GM18507 (cell line): ENCODE results near the gene AGO3.
A peak's percentile ranks its signal among the peaks of the same experiment; 100 is the strongest.
"Not testable (repeated sequence)": the region's sequence is repeated elsewhere in the genome, so short reads cannot be mapped to it uniquely, and the experiment has no call there.

Experiments
- DNase-seq: peaks from one replicate; pipeline ENCODE4 v3.0.0; 2011; ENCODE audit warnings: low read depth; ENCODE audit not compliant: insufficient read length; ENCODE audit errors: extremely low spot score
- FAIRE-seq: peaks from 2 replicates; lab custom pipeline; 2011; peaks lifted over from hg19 to GRCh38; lab: Jason Lieb, UNC

The AGO3 gene

GRCh38 chr1:35915693-35916092, 15.2 kb upstream of the AGO3 start:
- FAIRE-seq (no peak), DNase-seq (no peak)

GRCh38 chr1:35923791-35924221, 7.1 kb upstream of the AGO3 start:
- FAIRE-seq: no peak
- DNase-seq: no peak

DNA sequence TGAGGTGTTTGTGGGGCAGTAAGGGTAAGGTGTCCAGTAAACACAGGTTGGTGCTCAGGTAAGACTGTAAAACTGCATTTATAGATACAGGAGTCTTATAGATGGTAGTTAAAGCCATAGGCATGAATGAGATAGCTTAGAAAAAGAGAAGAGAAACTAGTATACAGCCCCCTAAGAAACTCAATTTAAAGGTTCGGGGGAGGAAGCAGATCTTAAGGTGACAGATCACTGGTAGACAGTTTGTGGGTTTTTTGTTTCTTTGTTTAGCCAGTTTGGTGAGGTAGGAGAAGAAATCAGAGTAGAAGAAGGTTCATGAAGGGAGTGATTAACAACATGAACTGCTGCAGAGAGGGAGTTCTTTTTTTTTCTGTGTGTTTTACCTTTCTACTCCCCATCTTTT, 6.1 kb upstream of the AGO3 start:
- DNase-seq: no peak

DNA sequence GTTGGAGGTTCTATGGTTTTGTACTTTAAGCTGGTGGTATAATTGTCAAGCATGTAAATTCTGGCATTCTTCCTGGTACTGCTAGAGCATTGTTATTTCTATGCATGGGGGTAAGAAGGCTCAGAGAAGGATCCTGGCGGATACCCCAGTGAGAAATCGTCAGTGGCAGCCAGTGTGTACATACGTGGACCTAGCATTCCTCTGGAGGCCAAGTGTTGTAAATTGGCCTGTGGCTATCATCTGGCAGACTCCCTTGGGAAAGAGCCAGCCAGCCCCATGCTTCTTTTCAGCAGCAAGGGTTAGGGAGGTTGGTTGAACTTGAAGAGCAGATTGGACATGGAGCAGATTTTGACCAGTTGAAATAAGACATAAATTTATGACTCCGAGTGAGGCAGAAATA, 5.2 kb upstream of the AGO3 start:
- DNase-seq (no peak), FAIRE-seq (no peak)

More for the DNA sequence above, 6.1 kb upstream of the AGO3 start:
- no peak for FAIRE-seq

DNA sequence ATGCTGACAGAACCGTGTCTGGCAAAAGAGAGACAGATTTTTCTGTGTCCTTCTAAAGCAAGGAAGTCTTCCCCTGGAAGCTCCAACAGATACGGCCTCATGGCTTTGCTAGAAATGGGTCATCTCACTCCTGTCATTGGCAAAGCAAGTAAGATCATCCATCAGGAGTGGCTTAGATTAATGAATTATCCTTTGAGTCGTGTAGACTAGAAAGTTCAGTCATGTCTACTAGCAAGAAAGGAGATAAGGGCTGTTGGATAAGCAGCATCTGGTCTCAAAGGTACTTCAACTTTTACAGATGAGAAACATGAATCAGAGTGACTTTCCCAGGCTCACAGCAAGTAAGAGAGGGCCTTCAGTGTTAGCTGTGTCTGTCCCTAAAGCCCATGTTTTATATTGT, 3.4 kb upstream of the AGO3 start:
- DNase-seq: no peak
- no peak for FAIRE-seq

DNA sequence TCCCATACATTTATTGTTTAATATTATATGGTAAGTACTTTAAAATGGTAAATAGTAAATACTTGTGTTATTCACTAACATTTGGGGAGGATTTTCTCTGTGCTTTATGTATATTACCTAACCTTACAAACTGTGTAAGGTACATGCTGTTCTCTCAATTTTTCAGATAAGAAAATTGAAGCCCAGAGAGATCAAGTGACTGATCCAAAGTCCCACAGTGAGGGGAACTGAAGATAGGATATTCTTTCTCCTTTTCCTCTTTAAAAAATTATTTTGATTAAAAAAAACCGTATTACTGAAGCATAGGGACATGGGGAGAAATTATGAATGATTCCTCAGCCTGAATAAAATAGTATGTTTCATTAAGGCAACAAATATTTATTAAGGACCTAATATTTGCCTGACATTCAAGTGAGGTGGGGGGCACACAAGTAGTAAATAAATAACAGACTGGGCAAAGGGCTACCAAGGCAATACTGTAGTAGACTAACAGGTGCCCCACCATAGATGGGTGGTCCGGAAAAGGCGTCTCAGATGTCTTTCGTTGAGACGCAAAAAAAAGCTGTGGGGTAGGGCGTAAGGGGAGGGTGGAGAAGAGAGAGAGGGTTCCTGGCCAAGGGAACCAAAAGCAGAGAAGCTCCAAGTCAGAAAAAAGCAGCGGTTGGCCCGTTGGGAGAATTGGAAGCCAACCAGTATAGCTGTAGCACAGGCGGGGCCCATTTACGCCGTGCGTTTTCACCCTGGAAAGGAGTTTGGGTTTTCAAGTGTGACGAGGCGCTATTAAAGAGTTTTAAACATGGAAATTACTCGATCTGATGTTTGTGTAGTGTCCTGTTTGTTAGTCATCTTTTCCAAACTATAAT, 944 bp upstream of the AGO3 start:
- FAIRE-seq (peak; percentile 59), DNase-seq (no peak)

- DNase-seq (no peak), FAIRE-seq (peak; percentile 55)
These were observed 697 bp downstream of the AGO3 start for GRCh38 chr1:35931446-35932157.

DNA sequence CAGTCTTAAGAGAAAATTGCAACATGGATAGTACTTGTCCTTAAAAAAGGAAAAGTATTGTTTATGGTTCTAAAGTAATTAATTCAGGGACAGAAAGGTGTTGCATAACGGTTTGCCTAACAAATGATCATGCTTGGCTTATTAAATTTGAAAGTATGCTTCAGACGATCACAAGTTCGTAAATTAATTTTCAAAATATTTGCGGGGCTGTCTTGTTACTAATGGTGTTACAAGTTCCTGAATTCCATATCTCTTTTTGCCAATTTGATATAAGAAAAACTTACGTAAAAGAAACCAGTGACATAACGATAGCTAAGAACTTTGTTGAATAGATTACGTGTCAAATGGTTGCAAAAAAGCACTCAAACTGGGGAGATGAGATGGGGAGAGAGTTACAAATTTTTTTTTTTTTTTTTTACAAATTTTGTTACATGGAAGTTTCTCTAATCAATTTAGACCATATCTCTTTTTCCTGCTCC, 1.3 kb downstream of the AGO3 start:
- FAIRE-seq (peak; percentile 51), DNase-seq (no peak)

DNA sequence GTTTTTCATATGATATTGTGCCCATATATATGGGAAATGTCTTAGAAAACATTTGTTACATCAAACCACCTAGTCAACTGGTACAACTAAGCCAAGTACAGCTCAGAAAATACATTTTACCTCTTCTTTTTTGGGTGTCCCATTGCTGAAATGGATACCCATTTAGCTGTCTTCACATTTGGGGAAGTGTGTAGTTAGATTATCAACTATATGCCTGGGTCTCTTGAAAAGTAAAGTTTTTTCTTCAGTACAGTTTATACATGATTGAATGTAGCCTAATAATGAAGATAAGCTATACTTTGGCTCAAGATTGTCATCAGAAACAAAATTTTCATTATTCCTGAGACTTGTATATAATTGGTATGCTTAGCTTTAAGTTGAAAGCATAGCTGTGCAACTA, 2.0 kb downstream of the AGO3 start:
- DNase-seq: no peak
- no peak for FAIRE-seq

GRCh38 chr1:35935442-35936388, 4.8 kb downstream of the AGO3 start:
- FAIRE-seq (peak; percentile 56), DNase-seq (no peak)

GRCh38 chr1:35936838-35937237, 5.9 kb downstream of the AGO3 start:
- no peak for DNase-seq
- FAIRE-seq: no peak

GRCh38 chr1:35939484-35939883, 8.6 kb downstream of the AGO3 start:
- FAIRE-seq (no peak), DNase-seq (no peak)

DNA sequence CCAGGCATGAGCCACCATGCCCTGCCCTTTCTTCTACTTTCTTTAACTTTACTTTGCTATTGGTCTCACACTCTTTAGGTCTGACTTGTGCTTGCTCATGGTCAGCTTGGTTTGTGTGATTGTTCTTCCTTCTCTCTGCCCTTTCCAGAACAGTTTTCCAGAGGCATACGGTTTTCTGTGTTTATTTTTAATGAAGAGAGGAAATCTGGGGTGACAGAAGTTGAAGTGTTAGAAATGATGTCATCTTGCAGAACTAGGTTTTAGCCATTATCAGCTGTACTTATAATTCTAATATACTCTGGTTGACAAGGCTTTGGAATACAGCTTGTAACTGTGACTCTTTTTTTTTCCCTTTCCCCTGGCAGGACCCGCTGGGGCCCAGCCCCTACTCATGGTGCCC, 14.4 kb downstream of the AGO3 start:
- DNase-seq (no peak), FAIRE-seq (no peak)

DNA sequence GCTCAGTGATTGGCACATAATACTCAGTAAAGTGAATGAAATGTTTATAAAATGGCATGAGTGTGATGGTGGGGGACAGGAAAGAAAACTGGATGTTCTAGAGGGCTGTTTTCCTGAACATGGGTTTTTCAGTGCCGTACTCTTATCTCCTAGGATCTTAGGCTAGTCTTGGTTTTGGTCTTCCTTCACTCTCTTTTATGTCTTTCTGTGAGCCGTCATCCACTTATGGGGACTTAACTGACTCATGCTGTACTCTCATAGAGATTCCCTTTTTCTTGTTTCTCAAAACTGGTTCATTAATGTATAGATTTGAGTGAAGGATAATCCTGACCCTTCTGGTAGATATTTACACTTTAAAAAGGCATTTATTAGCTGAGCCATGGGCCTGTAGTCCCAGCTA, 16.6 kb downstream of the AGO3 start:
- DNase-seq (no peak), FAIRE-seq (no peak)

DNA sequence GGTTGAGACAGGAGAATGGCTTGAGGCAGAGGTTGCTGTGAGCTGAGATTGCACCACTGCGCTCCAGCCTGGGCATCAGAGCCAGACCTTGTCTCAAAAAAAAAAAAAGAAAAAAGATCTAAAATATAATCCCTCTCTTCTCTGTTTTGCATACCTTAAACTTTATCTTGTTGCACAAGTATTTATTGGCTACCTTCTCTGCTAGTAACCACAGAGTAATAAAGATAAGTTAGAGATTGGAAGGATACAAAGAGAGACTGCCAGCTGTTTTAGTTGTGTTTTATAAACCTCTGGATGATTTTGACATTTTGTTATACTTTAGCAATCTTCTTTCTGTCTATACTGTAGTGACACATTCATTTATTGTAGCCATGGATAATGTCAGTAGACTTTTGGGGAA, 27.7 kb downstream of the AGO3 start:
- FAIRE-seq: no peak
- DNase-seq: no peak

DNA sequence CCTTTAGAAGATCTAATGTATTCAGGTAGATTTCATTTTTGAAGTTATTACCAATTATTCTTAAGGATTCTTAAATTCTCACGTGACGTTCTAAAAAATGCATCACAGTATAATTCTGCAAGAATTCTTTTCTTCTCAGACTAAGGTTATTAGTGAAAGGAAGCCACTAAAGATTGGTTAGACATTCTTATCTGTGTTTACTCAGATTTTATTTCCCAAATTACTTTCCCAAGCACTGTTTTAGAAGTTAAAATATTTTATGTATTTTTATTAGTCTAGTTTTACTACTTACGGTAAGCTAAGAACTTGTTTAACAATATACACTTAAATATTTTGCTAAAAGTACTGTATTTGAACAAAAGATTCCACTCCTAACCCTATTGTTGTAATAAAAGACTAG, 28.4 kb downstream of the AGO3 start:
- no peak for DNase-seq
- FAIRE-seq: no peak

DNA sequence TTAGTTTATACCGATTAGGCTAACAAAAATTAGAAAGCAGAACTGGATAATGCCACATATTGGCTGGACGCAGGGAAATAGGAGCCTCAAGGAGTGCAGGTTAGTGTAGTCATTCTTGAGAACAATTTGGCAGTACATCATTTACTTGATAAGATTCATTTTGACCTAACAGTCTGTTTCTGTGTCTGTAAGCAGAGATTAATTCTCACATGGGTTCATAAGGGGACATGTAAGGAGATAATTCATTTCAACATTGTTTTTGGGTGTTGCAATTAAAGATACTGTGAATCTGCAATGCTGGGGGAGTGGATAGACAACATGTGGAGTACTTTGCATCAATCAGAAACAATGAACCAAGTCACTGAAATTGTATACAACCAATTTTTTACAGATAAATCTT, 32.0 kb downstream of the AGO3 start:
- DNase-seq: no peak
- FAIRE-seq: no peak

GRCh38 chr1:35964277-35964676, 33.4 kb downstream of the AGO3 start:
- not testable (repeated sequence) for FAIRE-seq, DNase-seq

DNA sequence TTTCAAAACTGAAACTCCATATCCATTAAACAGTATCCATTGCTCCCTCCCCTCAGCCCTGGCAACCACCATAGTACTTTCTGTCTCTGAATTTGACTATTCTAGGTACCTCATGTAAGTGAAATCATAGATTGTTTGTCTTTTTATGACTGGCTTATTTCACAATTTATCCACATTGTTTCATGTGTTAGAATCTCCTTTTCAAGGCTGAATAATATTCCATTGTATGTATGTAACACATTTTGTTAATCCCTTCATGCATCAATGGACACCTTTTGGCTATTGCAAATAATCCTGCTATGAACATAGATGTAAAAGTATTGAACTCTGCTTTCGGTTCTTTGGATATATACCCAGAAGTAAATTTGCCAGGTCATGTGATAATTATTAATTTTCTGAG, 37.5 kb downstream of the AGO3 start:
- FAIRE-seq: no peak
- no peak for DNase-seq

DNA sequence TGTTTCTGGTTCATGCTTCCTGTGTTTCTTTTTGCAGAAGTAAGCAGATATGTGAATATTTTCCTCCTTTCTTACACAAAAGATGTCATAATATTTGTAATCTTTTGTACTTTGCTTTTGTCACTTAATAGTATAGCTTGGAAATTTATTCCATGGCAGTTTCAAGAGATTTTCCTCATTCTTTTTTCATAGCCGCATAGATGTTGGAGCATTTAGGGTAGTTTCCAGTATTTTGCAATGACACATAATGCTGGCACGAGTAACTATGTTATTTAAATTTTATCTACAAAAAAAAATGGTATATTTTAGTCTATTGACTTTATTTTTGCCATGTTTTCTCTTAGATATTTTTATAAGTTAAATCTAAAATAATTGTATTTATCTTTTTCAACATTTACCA, 40.7 kb downstream of the AGO3 start:
- no peak for FAIRE-seq
- no peak for DNase-seq
